IPS-18c (cell line): ENCODE results near the gene CCHCR1.
"Not testable (repeated sequence)": the region's sequence is repeated elsewhere in the genome, so short reads cannot be mapped to it uniquely, and the experiment has no call there.

Source experiments
- H3K4me3 ChIP-seq: 2 replicates; pipeline ENCODE4 v1.7.0; 2013; ENCODE audit warnings: low read depth, mild to moderate bottlenecking, low read length, moderate library complexity; ENCODE audit not compliant: insufficient read depth
- H3K9me3 ChIP-seq: one replicate; pipeline ENCODE4 v1.6.1; 2013; ENCODE audit warnings: mild to moderate bottlenecking, low read length, moderate library complexity; ENCODE audit not compliant: control insufficient read depth, insufficient read depth

CCHCR1 gene

DNA sequence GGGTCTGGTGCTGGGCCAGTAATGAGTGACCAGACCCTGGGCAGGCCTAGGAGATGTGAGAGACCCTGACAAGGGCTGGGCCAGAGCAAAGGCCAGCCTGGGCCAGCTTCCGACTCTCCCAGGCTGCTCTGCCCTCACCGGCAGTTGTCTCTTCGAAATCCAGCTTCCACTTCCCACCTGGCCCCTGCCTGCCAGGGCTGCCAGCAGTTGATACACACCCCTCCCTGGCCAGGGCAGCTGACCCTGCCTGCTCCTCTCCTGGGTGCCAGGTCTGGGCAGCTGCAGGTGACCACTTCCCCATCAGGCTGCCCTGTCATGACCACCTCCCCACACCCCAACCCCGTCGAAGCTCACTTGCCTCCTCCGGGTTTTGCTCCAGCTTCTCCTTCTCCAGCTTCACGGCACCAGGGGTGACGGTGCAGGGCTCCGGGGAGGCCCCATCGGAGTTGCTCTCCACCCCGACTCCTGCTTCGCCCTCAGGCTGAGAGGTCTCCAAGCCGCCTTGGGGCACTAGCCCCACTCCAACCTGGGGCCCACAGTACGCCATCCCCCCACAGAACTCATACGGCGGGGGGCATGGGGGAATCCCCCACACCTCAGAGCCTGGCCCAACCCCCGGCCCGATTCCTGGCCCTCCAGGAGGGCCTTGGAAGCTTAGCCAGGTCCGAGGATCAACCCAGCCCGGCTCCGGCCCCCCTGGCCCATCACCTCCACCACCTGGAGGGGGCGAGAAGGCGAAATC, 12.4 kb upstream of the CCHCR1 start:
- H3K9me3 ChIP-seq: not testable (repeated sequence)
- H3K4me3 ChIP-seq: peak overlapping the region; percentile 81

DNA sequence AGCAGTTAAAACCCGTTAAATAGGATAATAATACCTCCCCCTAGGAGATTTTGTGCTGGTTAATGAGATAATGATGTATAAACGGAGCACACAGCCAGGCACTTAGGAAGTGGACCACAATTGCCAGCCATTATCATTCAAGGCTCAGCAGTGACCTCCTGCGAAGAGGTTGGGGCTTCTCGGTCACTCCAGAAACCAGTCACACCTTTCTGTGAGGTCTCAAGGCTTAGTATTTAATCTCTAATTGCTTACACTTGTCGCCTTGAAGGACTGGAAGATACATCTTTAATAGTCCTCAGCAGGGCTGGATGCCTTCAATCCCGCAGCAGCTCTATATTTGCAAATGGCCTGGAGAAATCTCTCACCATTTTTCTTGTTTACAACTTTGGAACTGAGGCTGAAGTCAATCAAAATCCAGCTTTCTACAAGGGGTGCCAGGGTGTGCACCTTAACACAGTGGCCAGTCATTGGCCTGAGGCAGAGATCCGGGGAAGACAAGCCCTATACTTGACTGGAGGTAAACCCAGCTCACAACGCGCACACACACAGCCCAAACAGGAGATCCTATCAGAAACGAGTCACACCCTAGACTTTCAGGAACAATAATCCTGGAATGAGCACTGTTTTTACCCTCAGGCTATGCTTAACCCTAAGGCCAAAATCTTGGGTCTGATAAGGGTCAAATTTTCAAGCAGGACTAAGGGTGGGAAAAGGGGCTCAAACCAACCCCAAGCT, 11.7 kb upstream of the CCHCR1 start:
- Histone ChIP-seq H3K4me3 (peak overlapping the region; percentile 81), H3K9me3 (peaks cover 4% of the 10 kb centered on the region)

DNA sequence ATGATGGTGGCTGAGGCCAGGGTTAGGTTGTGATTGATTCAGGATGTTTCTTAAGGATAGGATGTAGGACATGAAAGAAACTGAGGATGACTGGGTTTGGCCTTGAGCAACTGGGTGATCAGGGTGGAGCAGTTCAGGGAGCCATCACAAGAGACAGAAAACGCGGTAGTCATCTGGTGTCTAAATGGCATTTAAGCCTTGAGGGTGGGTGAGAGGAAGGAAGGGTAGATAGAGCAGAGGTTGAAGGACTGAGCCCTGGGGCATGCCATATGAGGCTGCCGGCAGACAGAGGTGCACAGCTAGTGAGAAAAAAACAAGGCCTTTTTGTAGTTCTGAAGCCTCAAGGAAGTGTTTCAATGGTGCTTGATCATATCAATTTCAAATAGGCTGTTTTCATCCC, 11.0 kb upstream of the CCHCR1 start:
- Histone ChIP-seq H3K9me3 (peaks cover 4% of the 10 kb centered on the region), H3K4me3 (peak overlapping the region; percentile 81)

DNA sequence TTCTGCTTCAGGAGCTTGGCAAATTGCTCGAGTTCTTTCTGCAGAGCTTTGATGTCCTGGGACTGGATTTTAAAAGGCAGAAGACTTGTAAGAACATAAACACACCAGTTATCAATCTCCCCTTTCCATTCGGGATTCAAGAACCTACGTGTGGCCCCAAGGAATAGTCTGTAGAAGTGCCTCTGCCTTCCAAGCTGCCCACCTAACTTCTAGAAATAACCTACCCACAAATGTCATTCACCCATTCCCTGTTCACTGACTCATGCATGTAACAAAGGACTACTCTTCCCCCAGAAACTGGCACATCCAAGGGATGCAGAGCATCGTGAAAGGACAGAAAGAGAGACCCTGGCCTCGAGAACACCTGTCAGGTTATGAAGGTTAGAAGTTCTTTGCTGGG, 8.4 kb upstream of the CCHCR1 start:
- Histone ChIP-seq H3K9me3 (peaks cover 4% of the 10 kb centered on the region), H3K4me3 (no peak overlapping the region)

DNA sequence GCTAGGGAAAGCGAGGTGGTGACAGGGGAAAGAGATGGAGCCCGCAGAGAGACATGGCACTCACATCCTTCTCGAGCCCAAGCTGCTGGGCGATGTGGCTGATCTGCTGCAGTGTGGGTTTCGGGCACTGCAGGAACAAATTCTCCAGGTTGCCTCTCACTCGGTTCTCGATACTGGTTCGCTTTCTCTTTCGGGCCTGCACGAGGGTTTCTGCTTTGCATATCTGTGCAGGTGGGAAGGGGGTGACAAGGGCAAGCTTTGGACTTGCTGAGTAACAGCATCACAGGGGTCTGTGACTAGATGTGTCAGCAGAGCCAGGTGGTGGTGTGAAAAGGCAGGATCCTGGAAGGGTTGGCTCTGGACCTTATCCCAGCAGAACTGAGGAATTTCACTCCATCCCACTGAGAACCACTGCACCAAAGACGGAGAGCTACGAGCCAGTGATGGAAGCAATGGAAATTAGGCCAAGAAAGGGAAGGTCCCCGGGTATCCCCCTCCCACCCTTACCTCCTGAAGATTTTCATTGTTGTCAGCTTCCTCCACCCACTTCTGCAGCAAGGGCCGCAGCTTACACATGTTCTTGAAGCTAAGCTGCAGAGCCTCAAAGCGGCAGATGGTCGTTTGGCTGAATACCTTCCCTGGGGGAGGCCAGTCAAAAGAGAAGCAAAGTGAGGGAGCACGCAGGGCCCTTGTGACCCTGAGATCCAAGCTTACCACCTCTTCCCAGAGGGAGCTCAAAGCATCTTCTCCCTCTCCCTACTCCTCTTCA, 7.6 kb upstream of the CCHCR1 start:
- H3K9me3 ChIP-seq, H3K4me3 ChIP-seq: not testable (repeated sequence)

DNA sequence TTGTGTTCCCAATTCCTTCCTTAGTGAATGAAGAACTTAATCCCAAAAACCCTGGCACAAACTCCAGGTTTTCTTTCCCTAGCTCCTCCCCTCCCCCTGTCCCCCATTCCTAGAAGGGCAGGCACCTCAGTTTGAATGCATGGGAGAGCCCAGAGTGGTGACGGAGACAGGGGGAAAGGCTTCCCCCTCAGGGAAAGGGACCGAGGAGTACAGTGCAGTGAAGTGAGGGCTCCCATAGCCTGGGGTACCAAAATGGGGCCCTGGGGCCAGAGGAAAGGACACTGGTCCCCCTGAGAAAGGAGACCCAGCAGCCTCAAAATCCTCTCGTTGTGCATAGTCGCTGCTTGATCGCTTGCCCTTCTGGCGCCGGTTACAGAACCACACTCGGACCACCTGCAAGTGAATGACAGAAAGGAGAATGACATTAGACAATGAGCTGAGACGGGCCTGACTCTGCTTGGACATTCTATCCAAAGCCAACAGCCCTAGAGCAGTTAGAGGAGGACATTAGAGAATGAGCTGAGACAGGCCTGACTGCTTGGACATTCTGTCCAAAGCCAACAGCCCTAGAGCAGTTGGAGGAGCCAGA, 7.0 kb upstream of the CCHCR1 start:
- H3K4me3 ChIP-seq: not testable (repeated sequence)

DNA sequence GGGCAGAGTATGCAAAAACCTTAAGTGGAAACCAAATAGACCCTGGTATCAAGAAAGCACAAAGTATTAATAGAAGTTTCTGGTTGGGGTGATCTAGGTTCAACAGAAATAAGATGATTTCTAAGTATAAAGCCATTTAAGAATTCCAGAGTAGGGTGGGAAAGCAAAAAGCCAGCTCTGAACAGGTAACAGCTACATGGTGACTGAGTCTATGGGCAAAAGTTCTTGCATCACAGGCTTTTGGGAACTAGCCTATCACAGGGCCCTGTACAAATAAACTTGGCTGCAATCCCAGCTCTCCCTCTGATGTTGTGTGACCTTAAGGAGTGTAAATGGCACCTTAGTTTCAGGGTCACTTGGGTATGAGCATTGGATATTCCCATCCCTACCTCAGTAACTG, 6.3 kb upstream of the CCHCR1 start:
- Histone ChIP-seq H3K4me3 (no peak overlapping the region), H3K9me3 (no peaks in the 10 kb centered on the region)

More for the DNA sequence above, 7.0 kb upstream of the CCHCR1 start:
- H3K9me3 ChIP-seq: not testable (repeated sequence)

DNA sequence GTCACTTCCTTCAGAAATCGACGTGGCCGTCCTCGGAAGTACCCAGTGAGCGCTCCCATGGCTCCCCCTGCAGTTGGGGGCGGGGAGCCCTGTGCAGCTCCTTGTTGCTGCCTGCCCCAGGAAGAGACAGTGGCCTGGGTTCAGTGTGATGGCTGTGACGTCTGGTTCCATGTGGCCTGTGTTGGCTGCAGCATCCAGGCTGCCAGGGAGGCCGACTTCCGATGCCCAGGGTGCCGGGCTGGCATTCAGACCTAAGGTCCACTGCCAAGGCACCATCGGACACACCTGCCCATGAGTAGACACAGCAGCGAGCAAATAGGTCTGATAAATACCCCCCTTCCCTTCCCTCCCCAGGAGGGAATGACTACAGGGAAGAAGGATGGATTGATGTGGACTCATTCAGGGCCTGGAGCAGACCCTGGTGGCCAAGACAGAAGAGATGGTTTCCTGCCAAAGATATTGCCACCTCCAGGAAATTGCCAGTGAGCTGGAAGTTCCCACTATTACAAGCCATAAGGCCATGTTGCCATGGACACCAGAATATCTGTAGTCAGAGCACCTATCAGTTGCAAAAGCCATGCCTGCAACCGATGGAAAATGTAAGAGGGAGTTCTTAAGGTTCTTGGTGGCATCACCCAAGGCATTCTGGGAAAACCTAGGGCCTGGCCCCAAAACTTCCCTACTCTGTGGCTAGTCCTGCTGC, 5.0 kb upstream of the CCHCR1 start:
- Histone ChIP-seq H3K9me3 (no peaks in the 10 kb centered on the region), H3K4me3 (no peak overlapping the region)

DNA sequence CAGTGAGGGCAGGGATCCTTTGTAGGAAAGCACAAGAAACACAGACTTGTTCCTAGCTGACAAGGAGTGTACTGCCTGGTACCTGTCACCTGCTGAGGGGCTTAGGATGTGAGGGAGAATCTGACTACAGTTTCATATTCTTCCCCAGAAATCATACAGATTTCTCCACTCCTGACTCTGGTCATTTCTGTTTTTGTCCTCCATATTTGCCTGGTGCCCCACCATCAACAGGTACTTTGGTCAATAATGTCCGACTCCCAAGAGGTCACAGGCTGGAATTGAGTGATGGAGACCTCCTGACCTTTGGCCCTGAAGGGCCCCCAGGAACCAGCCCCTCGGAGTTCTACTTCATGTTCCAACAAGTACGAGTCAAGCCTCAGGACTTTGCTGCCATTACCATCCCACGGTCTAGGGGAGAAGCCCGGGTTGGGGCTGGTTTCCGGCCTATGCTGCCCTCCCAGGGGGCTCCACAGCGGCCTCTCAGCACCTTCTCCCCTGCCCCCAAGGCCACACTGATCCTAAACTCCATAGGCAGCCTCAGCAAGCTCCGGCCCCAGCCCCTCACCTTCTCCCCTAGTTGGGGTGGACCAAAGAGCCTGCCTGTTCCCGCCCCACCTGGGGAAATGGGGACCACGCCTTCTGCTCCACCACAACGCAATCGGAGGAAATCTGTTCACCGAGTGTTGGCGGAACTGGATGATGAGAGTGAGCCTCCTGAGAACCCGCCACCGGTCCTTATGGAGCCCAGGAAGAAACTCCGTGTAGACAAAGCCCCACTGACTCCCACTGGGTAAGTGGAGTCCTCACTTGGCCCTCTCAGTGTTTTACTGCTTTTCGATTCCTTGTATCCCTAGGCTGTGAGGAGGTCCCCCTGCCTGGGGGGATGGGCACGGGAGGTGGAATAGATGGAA, 3.9 kb upstream of the CCHCR1 start:
- no peak overlapping the region for H3K4me3 ChIP-seq
- no peaks in the 10 kb centered on the region for H3K9me3 ChIP-seq

DNA sequence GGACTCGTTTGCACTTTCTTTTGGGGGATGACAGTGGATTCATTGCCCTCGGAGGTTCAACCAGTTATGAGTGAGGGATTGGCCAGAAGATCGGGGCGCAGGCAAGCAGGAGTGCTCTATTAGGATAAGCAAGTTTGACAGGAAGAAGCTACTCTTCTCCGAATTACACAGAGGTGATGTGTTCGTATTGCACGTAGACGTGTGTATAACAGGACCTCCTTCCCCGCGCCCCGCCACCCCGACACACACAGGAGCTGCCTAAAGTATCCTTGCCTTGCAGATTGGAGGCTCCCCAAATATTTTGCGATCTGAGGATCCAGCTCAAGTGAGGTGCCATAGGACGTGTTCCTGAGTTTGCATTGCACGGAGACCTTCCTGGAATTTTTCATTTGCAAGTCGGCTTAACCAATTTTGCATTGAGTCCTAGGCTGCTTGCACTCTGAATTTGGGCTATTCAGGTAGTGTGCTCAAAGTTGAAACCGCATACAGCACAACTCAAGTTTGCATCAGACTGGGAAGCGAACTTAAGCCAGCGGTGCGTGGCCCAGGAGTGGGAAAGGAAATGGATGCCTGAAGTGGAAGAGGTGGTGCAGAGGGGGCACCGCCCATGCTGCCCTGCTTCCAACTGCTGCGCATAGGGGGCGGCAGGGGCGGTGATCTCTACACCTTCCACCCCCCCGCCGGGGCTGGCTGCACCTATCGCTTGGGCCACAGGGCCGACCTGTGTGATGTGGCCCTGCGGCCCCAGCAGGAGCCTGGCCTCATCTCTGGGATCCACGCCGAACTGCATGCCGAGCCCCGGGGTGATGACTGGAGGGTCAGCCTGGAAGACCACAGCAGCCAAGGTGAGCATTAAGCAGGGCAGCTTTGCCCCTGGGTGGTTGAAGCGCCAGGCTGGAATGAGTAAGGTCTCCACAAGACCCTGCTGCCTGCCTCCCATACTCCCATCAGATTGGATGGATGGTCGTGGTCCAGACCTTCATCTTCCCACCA, 1.6 kb upstream of the CCHCR1 start:
- Histone ChIP-seq H3K9me3 (no peaks in the 10 kb centered on the region), H3K4me3 (peak overlapping the region; percentile 73)

DNA sequence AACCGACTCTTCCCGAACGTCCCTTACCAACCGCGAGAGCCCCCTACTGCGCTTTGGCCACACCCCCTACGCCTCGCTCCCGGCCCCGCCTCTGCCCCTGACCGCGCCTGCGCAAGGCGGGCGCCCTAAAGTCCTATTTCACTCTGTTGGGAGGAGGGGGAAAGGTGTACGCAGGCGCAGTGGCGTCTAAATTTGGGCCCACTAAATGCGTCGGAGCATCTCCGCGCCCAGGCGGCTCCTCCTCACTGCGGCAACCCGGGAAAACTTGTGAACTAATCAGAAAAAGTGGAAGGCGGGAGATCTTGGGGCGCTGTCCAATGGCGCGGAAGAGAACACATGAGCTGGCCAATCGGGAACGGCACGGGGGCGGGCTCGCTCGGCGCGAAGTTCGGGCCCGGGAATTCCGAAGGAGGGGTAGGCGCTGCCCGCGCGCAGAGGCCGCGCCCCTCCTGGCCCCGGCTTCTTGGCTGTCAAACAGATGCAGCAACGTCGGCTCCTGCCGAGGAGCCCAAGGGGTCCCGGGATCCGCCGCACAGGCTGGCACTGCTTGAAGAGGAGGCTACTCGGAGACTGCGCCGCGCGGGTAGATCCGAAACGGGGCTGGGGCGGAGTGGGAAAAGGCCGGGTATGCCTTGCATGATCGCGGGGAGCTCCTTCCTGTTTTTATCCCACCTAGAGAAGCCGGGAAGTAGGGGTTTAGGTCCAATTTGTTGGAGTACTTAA, 699 bp upstream of the CCHCR1 start, which contains the start of gene TCF19:
TSS of gene TCF19 (plus strand) at position 450 of the 723 bp plus-strand sequence. CDS start 881 bp downstream, outside the sequence.
- Histone ChIP-seq H3K4me3 (peak within 1 kb of the TSS; percentile 73), H3K9me3 (no peaks in the 10 kb centered on the region)

DNA sequence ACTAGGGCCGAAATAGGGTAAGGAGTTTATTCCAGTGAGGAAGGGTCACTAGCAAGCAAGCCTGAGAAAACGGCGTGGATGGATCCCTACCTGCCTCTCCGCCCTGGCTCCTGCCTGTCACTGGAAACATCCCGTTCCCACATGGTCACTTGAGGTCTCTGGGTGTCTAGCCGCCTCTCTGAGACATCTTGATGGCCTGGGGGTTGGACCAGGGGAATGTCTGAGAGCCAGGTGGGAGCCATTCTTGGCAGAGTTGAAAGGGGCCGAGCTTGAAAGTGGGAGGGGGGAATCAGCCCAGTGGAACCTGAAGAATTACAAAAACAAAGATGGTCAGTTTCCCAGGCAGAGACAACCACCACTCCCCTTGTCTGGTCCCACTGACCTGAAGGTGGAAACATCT, 961 bp downstream of the CCHCR1 start:
- Histone ChIP-seq H3K9me3 (no peaks in the 10 kb centered on the region), H3K4me3 (no peak overlapping the region)

DNA sequence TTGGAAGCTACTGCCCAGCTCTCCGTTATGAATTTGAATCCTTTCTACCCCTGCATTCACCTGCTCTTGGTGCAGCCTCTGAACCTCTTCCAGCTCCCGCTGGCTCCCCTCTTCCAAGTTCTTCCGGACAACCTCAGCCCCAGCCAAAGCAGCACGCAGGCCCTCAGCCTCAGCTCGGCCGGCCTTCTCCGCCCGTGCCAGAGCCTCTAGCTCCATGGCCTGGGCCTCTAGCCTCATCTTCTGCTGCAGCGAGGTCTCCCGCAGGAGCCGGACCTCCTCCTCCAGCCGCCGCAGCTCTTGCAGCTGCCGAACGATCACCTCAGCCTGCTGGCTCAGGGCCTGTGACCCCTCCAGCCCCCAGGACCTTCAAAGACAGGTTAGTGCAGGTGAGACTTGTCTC, 3.2 kb downstream of the CCHCR1 start:
- no peak overlapping the region for H3K4me3 ChIP-seq
- H3K9me3 ChIP-seq: no peaks in the 10 kb centered on the region

DNA sequence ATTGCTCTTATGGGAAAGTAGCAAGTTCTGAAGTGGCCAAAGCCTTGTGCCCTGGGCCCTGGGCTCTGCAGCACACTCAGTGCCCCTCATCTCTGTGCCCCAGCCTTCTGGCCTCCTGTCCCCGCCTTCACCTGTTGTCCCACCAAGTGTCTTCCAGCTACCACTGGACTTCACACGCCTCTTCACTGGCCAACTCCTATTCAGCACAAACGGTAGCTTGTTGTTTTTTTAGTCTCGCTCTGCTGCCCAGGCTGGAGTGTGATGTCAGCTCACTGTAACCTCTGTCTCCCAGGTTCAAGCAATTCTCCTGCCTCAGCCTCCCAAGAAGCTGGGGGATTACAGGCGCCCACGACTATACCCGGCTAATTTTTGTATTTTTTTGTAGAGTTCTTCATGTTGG, 4.8 kb downstream of the CCHCR1 start:
- Histone ChIP-seq H3K9me3 (no peaks in the 10 kb centered on the region), H3K4me3 (no peak overlapping the region)
